IMR-90 (cell line): ENCODE measurements around the gene FOSL1. TPM values are rescaled to one million over a fixed set of nuclear protein-coding genes. Genes with fewer than 3 reads are reported as not detected.

Experiments
- ATAC-seq: fragments of 200-7000 bp; cut with Tn5 transposase; 2 replicates; pipeline ENCODE4 v1.9.1; 2020; ENCODE audit warnings: low read depth, mild to moderate bottlenecking, moderate library complexity
- BruUV-seq: library from RNA; stranded (reverse); fragments of 400-500 nt; replicated peaks from 2 replicates; lab custom pipeline; 2021; lab: Mats Ljungman, UMichigan
- CTCF ChIA-PET: fragments of 300-600 bp; formaldehyde crosslinking; extraction: SDS; loops from one replicate; lab custom pipeline; 2021; ENCODE audit warnings: antibody characterized with exemption; lab: Yijun Ruan, JAX
- POLR2A ChIA-PET: fragments of 300-600 bp; sonication (Branson Sonifier 250); formaldehyde crosslinking; loops from one replicate; lab custom pipeline; 2022; ENCODE audit warnings: antibody characterized with exemption; ENCODE audit not compliant: unreplicated experiment; lab: Charles Lee
- DNase-seq: peaks from one replicate; pipeline ENCODE4 v3.0.0; 2013
- H2AFZ ChIP-seq: replicated peaks from 2 replicates; pipeline ENCODE3; 2013; ENCODE audit warnings: low read length, mild to moderate bottlenecking; ENCODE audit not compliant: poor library complexity
- H2AK5ac ChIP-seq: 2 replicates; pipeline ENCODE4 v1.6.1; 2013; ENCODE audit warnings: low read depth, low read length, inconsistent platforms
- H2AK9ac ChIP-seq: replicated peaks from 2 replicates; pipeline ENCODE3; 2013; ENCODE audit warnings: mild to moderate bottlenecking, low read depth, low read length, moderate library complexity; ENCODE audit not compliant: poor library complexity
- H2BK120ac ChIP-seq: 2 replicates; pipeline ENCODE4 v1.6.1; 2013; ENCODE audit warnings: low read depth, low read length, inconsistent platforms
- H2BK15ac ChIP-seq: 3 replicates; pipeline ENCODE4 v1.6.1; 2013; ENCODE audit warnings: low read depth, low read length, inconsistent platforms
- H2BK20ac ChIP-seq: 2 replicates; pipeline ENCODE4 v1.6.1; 2013; ENCODE audit warnings: low read depth, mild to moderate bottlenecking, inconsistent platforms, low read length, moderate library complexity
- H2BK5ac ChIP-seq: 2 replicates; pipeline ENCODE4 v1.6.1; 2013; ENCODE audit warnings: mild to moderate bottlenecking, low read depth, low read length, inconsistent platforms; ENCODE audit not compliant: poor library complexity, severe bottlenecking
- H3K14ac ChIP-seq: replicated peaks from 2 replicates; pipeline ENCODE4 v1.6.1; 2013; ENCODE audit warnings: low read depth, low read length, inconsistent platforms
- H3K18ac ChIP-seq: 2 replicates; pipeline ENCODE4 v1.6.1; 2013; ENCODE audit warnings: low read depth, low read length, control low read depth
- H3K23ac ChIP-seq: 2 replicates; pipeline ENCODE4 v1.6.1; 2013; ENCODE audit warnings: low read depth, low read length, inconsistent platforms
- H3K27ac ChIP-seq: 2 replicates; pipeline ENCODE4 v1.5.1; 2013; ENCODE audit warnings: mild to moderate bottlenecking, control low read depth, low read length; ENCODE audit not compliant: insufficient read depth
- H3K27me3 ChIP-seq: 2 replicates; pipeline ENCODE4 v1.6.1; 2013; ENCODE audit warnings: low read length; ENCODE audit not compliant: control insufficient read depth, insufficient read depth
- H3K36me3 ChIP-seq: 2 replicates; pipeline ENCODE4 v1.6.1; 2013; ENCODE audit warnings: low read length, mixed read lengths; ENCODE audit not compliant: control insufficient read depth, insufficient read depth
- H3K4ac ChIP-seq: 2 replicates; pipeline ENCODE4 v1.6.1; 2013; ENCODE audit warnings: low read depth, low read length, inconsistent platforms
- H3K4me1 ChIP-seq: 2 replicates; pipeline ENCODE4 v1.6.1; 2013; ENCODE audit warnings: low read length, mixed read lengths; ENCODE audit not compliant: control insufficient read depth, insufficient read depth
- H3K4me2 ChIP-seq: 2 replicates; pipeline ENCODE4 v1.6.1; 2013; ENCODE audit warnings: low read depth, mild to moderate bottlenecking, control low read depth, low read length, moderate library complexity
- H3K4me3 ChIP-seq: 2 replicates; pipeline ENCODE4 v1.5.1; 2013; ENCODE audit warnings: low read depth, mild to moderate bottlenecking, control low read depth, low read length, moderate library complexity; ENCODE audit not compliant: insufficient read depth
- H3K56ac ChIP-seq: 2 replicates; pipeline ENCODE4 v1.6.1; 2013; ENCODE audit warnings: low read length, inconsistent platforms; ENCODE audit not compliant: insufficient read depth; ENCODE audit errors: extremely low read depth
- H3K79me1 ChIP-seq, 2 experiments: 2 replicates each; pipeline ENCODE4 v1.6.1; 2013; ENCODE audit warnings: low read length in 2 of 2, inconsistent platforms in 1 of 2, low read depth in 1 of 2
- H3K9ac ChIP-seq: 2 replicates; pipeline ENCODE4 v1.6.1; 2013; ENCODE audit warnings: low read depth, low read length, control low read depth
- H3K9me1 ChIP-seq: 2 replicates; pipeline ENCODE4 v1.6.1; 2013; ENCODE audit warnings: low read length, inconsistent platforms; ENCODE audit not compliant: insufficient read depth
- H3K9me3 ChIP-seq: 2 replicates; pipeline ENCODE4 v1.6.1; 2013; ENCODE audit warnings: low read length; ENCODE audit not compliant: control insufficient read depth, insufficient read depth
- H4K20me1 ChIP-seq: 2 replicates; pipeline ENCODE4 v1.6.1; 2013; ENCODE audit warnings: low read length, inconsistent platforms; ENCODE audit not compliant: insufficient read depth
- H4K5ac ChIP-seq: 2 replicates; pipeline ENCODE4 v1.6.1; 2013; ENCODE audit warnings: mild to moderate bottlenecking, low read depth, low read length, control low read depth
- H4K8ac ChIP-seq, 2 experiments: 2 replicates each; pipeline ENCODE4 v1.6.1; 2013; ENCODE audit warnings: low read depth in 2 of 2, low read length in 2 of 2, control low read depth in 1 of 2, inconsistent platforms in 1 of 2
- H4K91ac ChIP-seq: 2 replicates; pipeline ENCODE4 v1.6.1; 2013; ENCODE audit warnings: low read depth, low read length, inconsistent platforms; ENCODE audit not compliant: insufficient read depth
- BHLHE40 ChIP-seq: fragments of 150-350 bp; IDR thresholded peaks from 2 replicates; pipeline ENCODE4 v1.6.1; 2016; ENCODE audit warnings: mild to moderate bottlenecking, low read depth, low read length
- CEBPB ChIP-seq: IDR thresholded peaks from 2 replicates; pipeline ENCODE4 v1.6.1; 2012; ENCODE audit warnings: low read depth, low read length, improper control_type of control experiment
- CHD1 ChIP-seq: IDR thresholded peaks from 2 replicates; pipeline ENCODE4 v1.6.1; 2012; ENCODE audit warnings: low read depth, low read length, improper control_type of control experiment
- FOS ChIP-seq: fragments of 150-350 bp; IDR thresholded peaks from 2 replicates; pipeline ENCODE4 v1.6.1; 2016; ENCODE audit warnings: low read depth, low read length
- MAFK ChIP-seq: IDR thresholded peaks from 2 replicates; pipeline ENCODE4 v1.6.1; 2012; ENCODE audit warnings: low read depth, low read length, improper control_type of control experiment
- MAZ ChIP-seq: IDR thresholded peaks from 2 replicates; pipeline ENCODE4 v1.6.1; 2012; ENCODE audit warnings: low read depth, mild to moderate bottlenecking, low read length, improper control_type of control experiment, moderate library complexity, borderline replicate concordance
- MXI1 ChIP-seq: IDR thresholded peaks from 2 replicates; pipeline ENCODE4 v1.6.1; 2012; ENCODE audit warnings: low read depth, mild to moderate bottlenecking, low read length, moderate library complexity, borderline replicate concordance
- NFE2L2 ChIP-seq: fragments of 150-350 bp; IDR thresholded peaks from 2 replicates; pipeline ENCODE4 v1.6.1; 2016; ENCODE audit warnings: low read depth, mild to moderate bottlenecking, low read length
- POLR2A ChIP-seq: IDR thresholded peaks from 2 replicates; pipeline ENCODE4 v1.6.1; 2012; ENCODE audit warnings: mild to moderate bottlenecking, low read depth, low read length
- RAD21 ChIP-seq: IDR thresholded peaks from 2 replicates; pipeline ENCODE4 v1.6.1; 2012; ENCODE audit warnings: low read length, improper control_type of control experiment
- RCOR1 ChIP-seq: IDR thresholded peaks from 2 replicates; pipeline ENCODE4 v1.6.1; 2012; ENCODE audit warnings: mild to moderate bottlenecking, low read length, improper control_type of control experiment; ENCODE audit not compliant: insufficient replicate concordance
- RFX5 ChIP-seq: IDR thresholded peaks from 2 replicates; pipeline ENCODE4 v1.8.0; 2012; ENCODE audit warnings: low read depth, mild to moderate bottlenecking, low read length, moderate library complexity
- SMC3 ChIP-seq: fragments of 150-350 bp; IDR thresholded peaks from 2 replicates; pipeline ENCODE4 v1.6.1; 2016; ENCODE audit warnings: low read depth, mild to moderate bottlenecking, antibody characterized with exemption, low read length, moderate library complexity
- WGBS, 2 experiments: methylation state at CpG; one replicate each; pipeline versions ENCODE4 v1.1.5 to v1.1.7; 2013; ENCODE audit warnings: missing lambda C conversion rate in 2 of 2; ENCODE audit not compliant: insufficient read length in 1 of 2; ENCODE audit errors: extremely low coverage in 2 of 2; 5-methylcytosine and 5-hydroxymethylcytosine counted together
- dilution Hi-C: fragments of 300-500 bp; cut with HindIII; formaldehyde crosslinking; loops from one replicate; pipeline ENCODE4 v1.14.3; 2018; ENCODE audit warnings: low sequenced_read_pairs; ENCODE audit not compliant: unreplicated experiment
- in situ Hi-C: fragments of 300-500 bp; cut with MboI; formaldehyde crosslinking; loops from 3 replicates; pipeline ENCODE4 v1.14.3; 2019; ENCODE audit warnings: low sequenced_read_pairs, inconsistent platforms, mixed read lengths
- intact Hi-C: fragments of 100-400 bp; cut with micrococcal nuclease; formaldehyde crosslinking; loops from 2 replicates; pipeline ENCODE4 v1.10.0; 2022
- polyA plus RNA-seq, 3 experiments: library from polyadenylated mRNA; depleted of rRNA; stranded (reverse); fragments of >200 nt; gene quantifications; 2 replicates each; pipeline ENCODE4 v1.2.3, GENCODE V29; 2012; ENCODE audit warnings: low replicate concordance in 1 of 3
- total RNA-seq: library from RNA; depleted of rRNA; stranded (reverse); fragments of >200 nt; gene quantifications from 2 replicates; pipeline ENCODE4 v1.2.3, GENCODE V29; 2012
- TF ChIP-seq, protein P1 (sequence below): fragments of 150-350 bp; IDR thresholded peaks from 2 replicates; pipeline ENCODE4 v1.6.1; 2017; ENCODE audit warnings: mild to moderate bottlenecking, antibody characterized with exemption, low read length, low read depth
- TF ChIP-seq, protein P2 (sequence below): conservative IDR thresholded peaks from 2 replicates; pipeline ENCODE4 v1.5.1; 2012; ENCODE audit warnings: mild to moderate bottlenecking, low read depth, low read length, improper control_type of control experiment
- TF ChIP-seq, protein P3 (sequence below): fragments of 150-350 bp; IDR thresholded peaks from 2 replicates; pipeline ENCODE4 v1.6.1; 2016; ENCODE audit warnings: low read depth, mild to moderate bottlenecking, low read length, moderate library complexity, borderline replicate concordance

Gene FOSL1
- total and polyA plus RNA-seq, 2 of the 4 experiments (the other 2 are of a cell fraction): 17.2 to 107 TPM

DNA sequence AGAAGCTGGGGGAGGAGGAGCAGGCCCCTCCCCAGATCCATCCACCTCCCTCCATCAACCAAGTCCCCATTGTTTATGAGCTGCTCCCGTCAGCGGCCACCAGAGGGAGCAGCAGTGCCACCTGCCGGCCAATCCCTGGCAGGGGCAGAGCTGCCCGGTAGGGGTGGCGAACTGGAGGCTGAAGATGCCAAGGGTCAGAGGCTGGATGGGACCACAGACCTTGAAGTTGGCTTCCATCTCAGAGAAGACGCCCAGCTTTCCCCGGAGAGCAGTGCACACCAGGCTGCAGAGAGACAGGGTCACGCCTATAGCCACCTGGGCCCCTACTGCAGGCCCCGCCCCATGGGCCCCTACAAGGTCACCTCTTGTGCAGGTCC is 15.5 kb downstream of the FOSL1 start:
- Histone ChIP-seq H2AFZ (peak overlapping the region; percentile 67), H2BK5ac (no peak overlapping the region), H2BK20ac (no peak overlapping the region), H3K79me1 (peaks cover 9 to 53% of the 10 kb centered on the region in 2 experiments), H3K4me1 (peaks cover 4% of the 10 kb centered on the region), H2AK5ac (peak overlapping the region; percentile 73; the same call in 1 of the 2 replicates), H4K5ac (no peak overlapping the region), H3K18ac (no peak overlapping the region), H2BK15ac (no peak overlapping the region), H3K4me2 (no peak overlapping the region), H3K27ac (no peak overlapping the region; the same call in 1 of the 2 replicates), H3K36me3 (peaks cover 40% of the 10 kb centered on the region), H2AK9ac (peak overlapping the region; percentile 95), H3K9me3 (no peaks in the 10 kb centered on the region), H3K9me1 (peaks cover 5% of the 10 kb centered on the region; the same call in 1 of the 2 replicates), H4K8ac (no peak overlapping the region), H3K9ac (no peak overlapping the region), H3K27me3 (no peaks in the 10 kb centered on the region), H4K91ac (no peak overlapping the region), H2BK120ac (no peak overlapping the region), H3K56ac (no peak overlapping the region), H4K20me1 (peaks cover 21% of the 10 kb centered on the region), H3K14ac (no peak overlapping the region), H3K4me3 (no peak overlapping the region), H3K23ac (no peak overlapping the region), H3K4ac (peak overlapping the region; percentile 53; the same call in 1 of the 2 replicates)
- ATAC-seq (peak; percentile 28), DNase-seq (peak; percentile 65)
- in situ Hi-C loops (loop anchor here (5.0 kb wide), 1 partner anchor 103 kb away; no protein-coding TSS in a partner anchor), dilution Hi-C loops (no loop called here), intact Hi-C loops (loop anchor here (1.0 kb wide), 1 partner anchor 105 kb away; no protein-coding TSS in a partner anchor)
- ChIA-PET CTCF (interaction anchor here (0.6 to 1.5 kb wide), 14 partner anchors 11 to 652 kb away, joined by 3 to 14 read pairs (median 4); partner anchors contain the start of genes EFEMP2 and MUS81), POLR2A (interaction anchor here (0.6 kb wide), 1 partner anchor 16 kb away, joined by 3 read pairs; the partner anchor contains the start of gene FOSL1)
- TF ChIP-seq CEBPB (no peak), MAFK (no peak), FOS (no peak), RFX5 (no peak), RCOR1 (peak; percentile 39), MXI1 (no peak), POLR2A (no peak; the same call in 1 of the 2 replicates), SMC3 (peak; percentile 95), NFE2L2 (no peak), MAZ (peak; percentile 78; the same call in 1 of the 2 replicates), CHD1 (no peak), RAD21 (peak; percentile 86), BHLHE40 (no peak)
- TF ChIP-seq, protein P1, sequence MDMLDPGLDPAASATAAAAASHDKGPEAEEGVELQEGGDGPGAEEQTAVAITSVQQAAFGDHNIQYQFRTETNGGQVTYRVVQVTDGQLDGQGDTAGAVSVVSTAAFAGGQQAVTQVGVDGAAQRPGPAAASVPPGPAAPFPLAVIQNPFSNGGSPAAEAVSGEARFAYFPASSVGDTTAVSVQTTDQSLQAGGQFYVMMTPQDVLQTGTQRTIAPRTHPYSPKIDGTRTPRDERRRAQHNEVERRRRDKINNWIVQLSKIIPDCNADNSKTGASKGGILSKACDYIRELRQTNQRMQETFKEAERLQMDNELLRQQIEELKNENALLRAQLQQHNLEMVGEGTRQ: no peak
- TF ChIP-seq, protein P2, sequence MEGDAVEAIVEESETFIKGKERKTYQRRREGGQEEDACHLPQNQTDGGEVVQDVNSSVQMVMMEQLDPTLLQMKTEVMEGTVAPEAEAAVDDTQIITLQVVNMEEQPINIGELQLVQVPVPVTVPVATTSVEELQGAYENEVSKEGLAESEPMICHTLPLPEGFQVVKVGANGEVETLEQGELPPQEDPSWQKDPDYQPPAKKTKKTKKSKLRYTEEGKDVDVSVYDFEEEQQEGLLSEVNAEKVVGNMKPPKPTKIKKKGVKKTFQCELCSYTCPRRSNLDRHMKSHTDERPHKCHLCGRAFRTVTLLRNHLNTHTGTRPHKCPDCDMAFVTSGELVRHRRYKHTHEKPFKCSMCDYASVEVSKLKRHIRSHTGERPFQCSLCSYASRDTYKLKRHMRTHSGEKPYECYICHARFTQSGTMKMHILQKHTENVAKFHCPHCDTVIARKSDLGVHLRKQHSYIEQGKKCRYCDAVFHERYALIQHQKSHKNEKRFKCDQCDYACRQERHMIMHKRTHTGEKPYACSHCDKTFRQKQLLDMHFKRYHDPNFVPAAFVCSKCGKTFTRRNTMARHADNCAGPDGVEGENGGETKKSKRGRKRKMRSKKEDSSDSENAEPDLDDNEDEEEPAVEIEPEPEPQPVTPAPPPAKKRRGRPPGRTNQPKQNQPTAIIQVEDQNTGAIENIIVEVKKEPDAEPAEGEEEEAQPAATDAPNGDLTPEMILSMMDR: peak; percentile 100
- TF ChIP-seq, protein P3, sequence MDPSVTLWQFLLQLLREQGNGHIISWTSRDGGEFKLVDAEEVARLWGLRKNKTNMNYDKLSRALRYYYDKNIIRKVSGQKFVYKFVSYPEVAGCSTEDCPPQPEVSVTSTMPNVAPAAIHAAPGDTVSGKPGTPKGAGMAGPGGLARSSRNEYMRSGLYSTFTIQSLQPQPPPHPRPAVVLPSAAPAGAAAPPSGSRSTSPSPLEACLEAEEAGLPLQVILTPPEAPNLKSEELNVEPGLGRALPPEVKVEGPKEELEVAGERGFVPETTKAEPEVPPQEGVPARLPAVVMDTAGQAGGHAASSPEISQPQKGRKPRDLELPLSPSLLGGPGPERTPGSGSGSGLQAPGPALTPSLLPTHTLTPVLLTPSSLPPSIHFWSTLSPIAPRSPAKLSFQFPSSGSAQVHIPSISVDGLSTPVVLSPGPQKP: no peak
- no TSS peak for BruUV-seq
- 0% methylated on average over 3 of the region's 9 CpGs; no CpG with 5 or more reads in 1 of the 2 experiments for WGBS, 2 experiments
